ENCODE data around the gene TRIM65.

Gene TRIM65

GRCh38 chr17:75917141-75917916 is 20.6 kb upstream of the TRIM65 start:
- DNase-seq (ENCODE audit: low read depth) = no peak

- no peak for DNase-seq (ENCODE audit: low read depth)
These were observed 18.5 kb upstream of the TRIM65 start for GRCh38 chr17:75915268-75915667.

- no peak for DNase-seq (ENCODE audit: low read depth)
These were observed 18.0 kb upstream of the TRIM65 start for GRCh38 chr17:75914643-75915267.

- no peak for DNase-seq (ENCODE audit: low read depth)
These were observed 16.9 kb upstream of the TRIM65 start for GRCh38 chr17:75913537-75914210.

DNA sequence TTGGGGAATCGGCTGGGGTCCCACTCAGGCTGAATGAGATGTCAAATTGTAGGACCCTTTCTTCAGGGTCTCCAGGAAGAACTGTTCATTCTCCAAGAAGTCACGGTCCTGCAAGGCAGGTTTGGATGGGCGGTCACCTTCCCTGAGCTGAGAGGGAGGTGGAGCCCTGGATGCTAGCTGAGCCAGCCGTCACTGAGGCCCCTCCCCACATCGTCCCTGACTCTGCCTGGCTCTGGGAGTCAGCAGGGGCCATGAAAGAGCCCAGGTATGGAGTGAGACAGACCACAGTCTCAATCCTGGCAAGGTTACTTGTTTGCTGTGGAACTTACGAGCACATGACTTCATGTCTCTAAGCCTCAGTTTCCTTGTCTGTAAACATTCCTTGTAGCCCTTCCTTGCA is 13.9 kb upstream of the TRIM65 start:
- no peak for DNase-seq (ENCODE audit: low read depth)

DNA sequence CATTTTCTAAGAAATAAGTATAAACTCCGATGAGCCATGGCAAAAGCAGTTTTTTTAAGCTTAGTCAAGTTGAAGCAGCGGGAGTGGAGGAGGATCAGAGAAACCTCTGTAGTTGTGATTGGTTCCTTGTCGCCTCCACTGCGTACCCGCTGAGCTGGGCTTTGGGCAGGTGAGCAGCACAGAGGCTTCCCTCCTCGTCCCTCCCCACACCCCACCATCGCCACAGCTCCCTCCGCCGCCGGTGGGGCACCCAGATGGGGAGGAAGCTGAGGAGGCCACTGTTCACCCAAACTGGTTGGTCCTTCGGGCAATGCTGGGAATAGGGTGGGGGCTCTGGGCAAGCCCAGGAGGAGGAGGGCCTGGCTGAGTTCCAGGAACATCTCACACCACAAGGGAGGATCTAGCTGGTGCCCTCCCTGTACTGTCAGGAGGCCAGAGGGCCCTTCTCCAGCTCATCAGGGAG is 13.1 kb upstream of the TRIM65 start:
- peak; percentile 21 for DNase-seq (ENCODE audit: low read depth)

GRCh38 chr17:75909051-75909811 is 12.5 kb upstream of the TRIM65 start:
- DNase-seq (ENCODE audit: low read depth) = no peak

- no peak for DNase-seq (ENCODE audit: low read depth)
These were observed 11.4 kb upstream of the TRIM65 start for GRCh38 chr17:75908201-75908600.

DNA sequence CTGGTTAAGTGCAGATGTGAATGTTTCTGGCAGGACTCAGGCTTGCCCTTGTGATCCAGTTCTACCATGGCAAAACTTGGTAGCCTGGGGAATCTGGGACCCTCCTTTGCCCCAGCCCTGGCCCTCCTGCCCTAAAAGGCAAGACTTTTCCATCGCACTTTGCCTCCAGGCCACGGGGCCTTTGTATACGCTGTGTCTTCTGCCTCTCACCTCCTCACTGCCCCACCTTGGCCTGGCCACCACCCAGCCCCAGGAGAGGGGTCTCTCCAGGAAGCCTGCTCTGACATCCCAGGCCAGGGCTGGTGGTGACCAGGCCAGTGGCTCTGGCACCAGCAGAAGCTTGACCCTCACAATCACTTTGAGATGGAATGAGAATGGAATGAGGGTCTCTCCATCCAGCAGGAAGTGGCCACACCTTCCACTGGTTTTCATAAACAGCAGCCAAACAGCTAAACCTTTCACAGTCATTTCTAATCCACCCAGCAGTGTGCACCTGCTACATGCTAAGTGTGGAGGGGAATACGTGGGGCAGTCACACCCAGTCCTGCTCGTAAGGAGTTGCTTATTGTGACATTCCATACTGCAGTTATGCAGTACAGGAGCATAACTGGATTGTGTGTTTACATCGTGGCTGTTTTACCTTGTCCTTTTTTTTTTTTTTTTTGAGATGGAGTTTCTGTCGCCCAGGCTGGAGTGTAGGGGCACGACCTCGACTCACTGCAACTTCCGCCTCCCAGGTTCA is 9.6 kb upstream of the TRIM65 start:
- no peak for DNase-seq (ENCODE audit: low read depth)

- peak; percentile 92 for DNase-seq (ENCODE audit: low read depth)
These were observed 8.2 kb upstream of the TRIM65 start, which contains the start of gene MRPL38 for GRCh38 chr17:75904749-75905521. MRPL38 (minus strand) TSS chr17:75904884; CDS start chr17:75904875, 9 bp downstream.

DNA sequence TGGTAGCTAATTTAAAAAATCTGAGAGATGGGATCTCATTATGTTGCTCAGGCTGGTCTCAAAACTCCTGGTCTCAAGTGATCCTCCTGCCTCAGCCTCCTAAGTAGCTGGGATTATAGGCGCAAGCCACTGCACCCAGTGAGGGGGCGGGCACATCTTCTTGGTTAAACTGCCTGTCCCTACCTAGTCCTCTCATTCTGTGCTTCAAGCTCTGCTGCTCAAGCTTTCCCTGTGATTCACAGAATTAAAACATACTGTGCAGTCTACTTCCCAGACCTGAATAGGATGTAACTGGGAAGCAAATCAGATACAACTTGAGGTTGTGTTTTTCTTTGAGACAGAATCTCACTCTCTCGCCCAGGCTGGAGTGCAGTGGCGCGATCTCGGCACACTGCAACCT is 5.7 kb upstream of the TRIM65 start:
- DNase-seq (ENCODE audit: low read depth) = no peak

GRCh38 chr17:75901727-75902126 is 5.0 kb upstream of the TRIM65 start:
- no peak for DNase-seq (ENCODE audit: low read depth)

DNA sequence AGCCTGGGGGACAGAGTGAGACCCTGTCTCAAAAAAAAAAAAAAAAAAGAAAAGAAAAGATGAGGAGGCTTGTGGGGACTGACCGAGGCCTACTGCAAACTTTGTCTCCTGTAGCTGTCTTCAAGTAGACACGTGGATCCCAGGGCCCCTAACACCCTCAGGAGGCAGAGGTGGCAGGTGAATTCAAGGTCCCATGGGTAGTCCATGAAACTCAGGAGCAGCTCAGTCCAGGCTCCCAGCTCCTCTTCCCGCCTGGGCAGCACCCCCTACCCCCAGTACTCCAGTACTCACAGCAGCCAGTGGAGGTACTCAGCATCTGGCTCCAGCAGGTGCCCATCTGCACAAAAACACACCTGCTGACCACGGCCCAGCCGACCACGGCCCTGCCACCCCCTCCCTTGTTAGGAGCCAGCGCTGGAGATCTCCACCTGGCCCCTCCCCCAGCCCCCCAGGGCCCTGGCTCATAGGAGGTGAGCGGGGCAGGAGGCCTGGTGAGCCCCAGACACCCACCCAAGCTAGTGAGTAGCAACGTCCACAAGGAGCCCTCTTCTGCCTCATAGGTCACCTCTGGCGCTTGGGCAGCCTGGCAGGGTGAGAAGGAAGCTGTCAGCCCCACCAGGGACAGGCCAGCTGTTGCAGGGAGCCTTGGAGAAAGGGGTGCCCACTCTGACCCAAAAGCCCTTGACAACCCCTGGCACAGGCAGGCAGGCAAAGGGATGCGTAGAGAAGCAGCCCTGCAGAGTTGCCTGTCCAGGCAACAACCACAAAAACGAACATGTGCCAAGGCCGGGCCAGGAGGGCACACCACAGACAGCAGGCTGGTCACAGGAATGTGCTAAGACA is 4.2 kb upstream of the TRIM65 start:
- DNase-seq (ENCODE audit: low read depth) = no peak

DNA sequence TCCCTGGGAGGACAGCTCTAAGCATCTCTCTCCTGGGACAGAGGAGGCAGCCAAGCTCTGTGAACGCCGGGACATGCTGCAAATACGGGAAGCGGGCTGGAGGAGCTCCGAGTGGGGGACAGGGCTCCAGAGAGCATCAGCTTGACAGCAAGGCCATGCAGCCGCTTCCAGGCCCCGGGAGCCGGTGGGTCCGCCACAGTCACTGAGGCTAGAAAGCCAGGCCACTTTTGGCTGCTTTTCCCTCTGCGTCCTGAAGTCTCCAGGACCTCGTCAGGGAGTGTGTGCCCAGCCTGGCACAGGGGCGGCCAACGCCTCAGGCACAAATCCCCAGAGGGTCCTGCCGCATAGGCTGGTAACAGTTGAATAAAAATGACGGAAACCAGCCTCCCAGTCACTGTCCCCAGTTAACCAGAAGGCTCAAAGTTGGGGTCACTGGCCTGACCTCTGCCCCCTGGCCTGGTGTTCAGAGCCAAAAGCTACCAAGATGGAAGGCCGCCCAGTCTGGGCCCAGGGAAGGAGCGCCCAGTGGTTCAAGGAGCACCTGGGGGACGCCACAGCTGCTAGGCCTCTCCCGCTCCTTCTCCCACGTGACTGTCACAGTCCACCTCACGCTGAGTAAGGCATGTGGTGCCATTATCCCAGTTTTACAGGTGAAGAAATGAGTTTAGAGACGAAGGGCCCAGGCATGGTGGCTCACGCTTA is 3.2 kb upstream of the TRIM65 start:
- no peak for DNase-seq (ENCODE audit: low read depth)

- DNase-seq (ENCODE audit: low read depth) = no peak
These were observed 2.6 kb upstream of the TRIM65 start for GRCh38 chr17:75899353-75899752.

DNA sequence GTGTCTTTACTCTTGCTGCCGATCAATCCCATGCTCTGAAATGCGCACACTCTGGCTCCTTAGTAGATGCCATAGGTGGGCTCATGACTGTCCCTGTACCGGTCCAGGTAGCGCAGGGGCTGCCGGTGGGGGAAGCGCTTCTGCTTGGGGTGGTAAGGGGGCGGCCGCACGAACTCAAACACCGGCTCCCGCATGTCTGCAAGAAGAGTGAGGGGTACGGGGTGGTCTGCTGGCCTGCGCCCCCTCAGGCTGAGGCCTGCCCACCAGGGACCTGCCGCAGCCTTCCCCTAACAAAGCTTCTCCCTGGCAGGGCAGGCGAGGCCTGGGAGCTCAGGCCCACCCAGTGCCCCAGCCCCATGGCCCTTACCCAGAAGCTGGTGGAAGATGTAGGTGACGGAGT is 2.0 kb upstream of the TRIM65 start:
- no peak for DNase-seq (ENCODE audit: low read depth)

DNA sequence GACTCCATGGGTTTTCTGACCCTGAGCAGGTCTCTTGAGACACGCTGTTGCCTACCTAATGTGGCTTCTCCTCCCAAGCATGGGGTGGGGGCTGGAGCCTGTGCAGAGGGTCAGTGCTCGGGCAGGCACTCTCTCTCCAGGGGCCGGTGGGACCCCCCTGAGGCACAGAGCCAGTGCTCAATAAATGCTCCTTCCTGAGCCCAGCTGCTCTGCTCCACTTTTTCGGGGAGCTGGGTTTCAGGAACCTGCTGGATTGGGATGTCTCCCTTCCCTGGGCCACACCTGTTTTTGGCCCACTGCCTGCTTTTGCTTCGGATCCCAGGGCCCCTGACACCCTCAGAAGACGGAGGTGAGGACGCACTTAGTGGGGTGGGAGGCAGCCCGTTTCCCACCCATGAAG is 1.3 kb upstream of the TRIM65 start:
- DNase-seq (ENCODE audit: low read depth) = no peak

GRCh38 chr17:75897160-75898019 is 639 bp upstream of the TRIM65 start:
- no peak for DNase-seq (ENCODE audit: low read depth)

Data from iris pigment epithelial cell (primary cell).